ENCODE data around the gene DYNC1H1. TPM values are rescaled to one million over a fixed set of nuclear protein-coding genes. Genes with fewer than 3 reads are reported as not detected.

The DYNC1H1 gene
- total RNA-seq, 2 donors from 2014 or later, result 345 to 359 TPM

GRCh38 chr14:102047808-102048540 is 83.6 kb downstream of the DYNC1H1 start:
- intact Hi-C loops (cut with DNase I), result loop anchor here (2.0 kb wide), 1 partner anchor 49 kb away; no protein-coding TSS in a partner anchor

GRCh38 chr14:102049258-102050025 is 85.1 kb downstream of the DYNC1H1 start:
- no peak for TF ChIP-seq CTCF (IDR thresholded peaks at IDR 0.05)
- intact Hi-C loops (cut with DNase I), result no loop called here
- DNase-seq, result no peak
- no peaks in the 10 kb centered on the region for H3K4me1 ChIP-seq
- no peaks in the 10 kb centered on the region for H3K9me3 ChIP-seq
- peaks cover 26% of the 10 kb centered on the region for H3K36me3 ChIP-seq
- H3K4me3 ChIP-seq, result no peak overlapping the region
- no peaks in the 10 kb centered on the region for H3K27me3 ChIP-seq
- H3K9ac ChIP-seq (ENCODE audit: low read depth in 2 of 2, low read length in 2 of 2), result no peak overlapping the region
- no peak overlapping the region for H3K27ac ChIP-seq

More at GRCh38 chr14:102047808-102048540, 83.6 kb downstream of the DYNC1H1 start:
- Histone ChIP-seq H3K4me3 (no peak overlapping the region), H3K36me3 (peaks cover 26% of the 10 kb centered on the region), H3K9me3 (no peaks in the 10 kb centered on the region), H3K4me1 (no peaks in the 10 kb centered on the region), H3K27me3 (no peaks in the 10 kb centered on the region), H3K27ac (no peak overlapping the region), H3K9ac (ENCODE audit: low read depth in 2 of 2, low read length in 2 of 2) (no peak overlapping the region)
- no peak for TF ChIP-seq CTCF (IDR thresholded peaks at IDR 0.05)
- DNase-seq, result no peak

GRCh38 chr14:102050026-102050405 is 85.6 kb downstream of the DYNC1H1 start:
- H3K9me3 ChIP-seq, result no peaks in the 10 kb centered on the region
- DNase-seq, result no peak
- TF ChIP-seq CTCF (IDR thresholded peaks at IDR 0.05), result no peak
- H3K27ac ChIP-seq, result no peak overlapping the region
- H3K9ac ChIP-seq (ENCODE audit: low read depth in 2 of 2, low read length in 2 of 2), result no peak overlapping the region
- intact Hi-C loops (cut with DNase I), result no loop called here
- no peaks in the 10 kb centered on the region for H3K27me3 ChIP-seq
- H3K4me1 ChIP-seq, result no peaks in the 10 kb centered on the region
- peaks cover 22% of the 10 kb centered on the region for H3K36me3 ChIP-seq
- H3K4me3 ChIP-seq, result no peak overlapping the region

GRCh38 chr14:102050625-102051024 is 86.3 kb downstream of the DYNC1H1 start:
- H3K36me3 ChIP-seq, result peaks cover 22% of the 10 kb centered on the region
- no peak for DNase-seq
- H3K4me3 ChIP-seq, result no peak overlapping the region
- TF ChIP-seq CTCF (IDR thresholded peaks at IDR 0.05), result no peak
- intact Hi-C loops (cut with DNase I), result no loop called here
- H3K9ac ChIP-seq (ENCODE audit: low read depth in 2 of 2, low read length in 2 of 2), result no peak overlapping the region
- H3K27me3 ChIP-seq, result no peaks in the 10 kb centered on the region
- H3K9me3 ChIP-seq, result no peaks in the 10 kb centered on the region
- H3K27ac ChIP-seq, result no peak overlapping the region
- H3K4me1 ChIP-seq, result no peaks in the 10 kb centered on the region

- no peak for DNase-seq
- TF ChIP-seq CTCF (IDR thresholded peaks at IDR 0.05), result no peak
- Histone ChIP-seq H3K4me3 (no peak overlapping the region), H3K9ac (ENCODE audit: low read depth in 2 of 2, low read length in 2 of 2) (no peak overlapping the region), H3K27me3 (no peaks in the 10 kb centered on the region), H3K27ac (no peak overlapping the region), H3K4me1 (no peaks in the 10 kb centered on the region), H3K9me3 (no peaks in the 10 kb centered on the region), H3K36me3 (peaks cover 22% of the 10 kb centered on the region)
- intact Hi-C loops (cut with DNase I), result no loop called here
Observed at GRCh38 chr14:102052522-102052921, 88.1 kb downstream of the DYNC1H1 start.
